Esophagus squamous epithelium (tissue), 4 donors: Measurements from ENCODE around the gene DOCK10.

Experiments
- CTCF ChIP-seq, 6 experiments: fragments of 450-650 bp in 4 of 6; fragments of 200-600 bp in 2 of 6; sonication (generic) in 2 of 6; IDR thresholded peaks; one replicate each; pipeline ENCODE4 v1.5.1; 2016 to 2019; ENCODE audit warnings: antibody characterized with exemption in 6 of 6, mild to moderate bottlenecking in 4 of 6, moderate library complexity in 4 of 6
- POLR2A ChIP-seq, 4 donors: fragments of 450-650 bp; IDR thresholded peaks; one replicate each; pipeline ENCODE4 v1.6.1; 2017; ENCODE audit warnings: antibody characterized with exemption in 4 of 4, mild to moderate bottlenecking in 4 of 4, moderate library complexity in 3 of 4

DNA sequence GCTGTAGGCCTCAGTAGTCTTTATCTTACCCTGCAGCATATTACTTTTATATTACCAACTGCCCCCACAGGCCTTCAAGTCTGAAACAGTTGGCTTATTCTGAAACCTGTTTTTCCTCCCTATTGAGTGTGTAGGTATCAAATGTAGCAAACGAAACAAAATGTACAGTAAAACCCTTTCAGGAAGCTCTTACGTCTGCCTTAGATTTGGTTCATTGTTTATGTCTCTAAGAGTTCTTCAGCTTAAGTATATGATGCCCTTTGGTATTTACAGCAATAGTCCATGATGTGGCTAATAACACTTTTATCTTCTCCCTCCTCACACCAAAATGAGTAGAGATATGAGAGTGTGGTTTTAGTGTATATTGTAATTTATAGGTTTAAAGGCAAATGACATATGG lies 108.8 kb downstream of the DOCK10 start:
- TF ChIP-seq CTCF (IDR thresholded peaks at IDR 0.05) (no peak), POLR2A (IDR thresholded peaks at IDR 0.05) (no peak)
